ENCODE data around the gene TSPAN14. TPM values are rescaled to one million over a fixed set of nuclear protein-coding genes. Genes with fewer than 3 reads are reported as not detected.

Gene TSPAN14
- total and polyA plus RNA-seq, 2 of the 8 experiments (the other 6 are each of a cell fraction or from before 2014, with no cell fraction given) = 47.4 to 57.8 TPM

- TF ChIP-seq CHD7 (IDR thresholded peaks at IDR 0.05; ENCODE audit: insufficient replicate concordance, low read length) (no peak), NRF1 (IDR thresholded peaks at IDR 0.05; ENCODE audit: low read depth, low read length) (no peak), TBP (IDR thresholded peaks at IDR 0.05; ENCODE audit: low read depth, low read length) (no peak), SIN3A (conservative IDR thresholded peaks at IDR 0.05 in 1 of 2, IDR thresholded peaks at IDR 0.05 in 1 of 2; ENCODE audit: low read depth in 1 of 2, low read length in 2 of 2) (no peak), GABPA (IDR thresholded peaks at IDR 0.05; ENCODE audit: borderline replicate concordance, insufficient read depth, low read length) (no peak)
These were observed 46.7 kb downstream of the TSPAN14 start (continued) for GRCh38 chr10:80500572-80501380.
